Stimulated activated naive CD8-positive, alpha-beta T cell treated with anti-CD3 and anti-CD28 coated beads, Interleukin-15, Interleukin-2, amounts not matched to agents 100 ng/mL and 50 ng/mL, for 24 hours (primary cell): ENCODE results near the gene IER5L.
"Not testable (repeated sequence)": the region's sequence is repeated elsewhere in the genome, so short reads cannot be mapped to it uniquely, and the experiment has no call there.

ENCODE experiments used
- H3K27ac Mint-ChIP-seq: one replicate; pipeline ENCODE4 v1.8.0; 2021; ENCODE audit warnings: mild to moderate bottlenecking, mixed read lengths
- H3K27me3 Mint-ChIP-seq: one replicate; pipeline ENCODE4 v1.8.0; 2021; ENCODE audit warnings: mixed read lengths
- H3K36me3 Mint-ChIP-seq: one replicate; pipeline ENCODE4 v1.8.0; 2021; ENCODE audit warnings: low read depth, mixed read lengths
- H3K4me1 Mint-ChIP-seq: one replicate; pipeline ENCODE4 v1.8.0; 2021; ENCODE audit warnings: low read depth, mixed read lengths
- H3K4me3 Mint-ChIP-seq: one replicate; pipeline ENCODE4 v1.8.0; 2021; ENCODE audit warnings: mild to moderate bottlenecking, mixed read lengths
- H3K9me3 Mint-ChIP-seq: one replicate; pipeline ENCODE4 v1.8.0; 2021; ENCODE audit warnings: mixed read lengths

Gene IER5L

GRCh38 chr9:129195606-129196005 lies 17.5 kb upstream of the IER5L start:
- Mint-ChIP-seq H3K36me3 (no peaks in the 10 kb centered on the region), H3K4me3 (no peak overlapping the region), H3K9me3 (no peaks in the 10 kb centered on the region), H3K4me1 (peaks cover 4% of the 10 kb centered on the region), H3K27me3 (peaks cover 3% of the 10 kb centered on the region), H3K27ac (no peak overlapping the region)

GRCh38 chr9:129194221-129194620 lies 16.2 kb upstream of the IER5L start:
- peaks cover 3% of the 10 kb centered on the region for H3K27me3 Mint-ChIP-seq
- H3K4me1 Mint-ChIP-seq: peaks cover 4% of the 10 kb centered on the region
- H3K9me3 Mint-ChIP-seq: no peaks in the 10 kb centered on the region
- no peak overlapping the region for H3K27ac Mint-ChIP-seq
- no peak overlapping the region for H3K4me3 Mint-ChIP-seq
- no peaks in the 10 kb centered on the region for H3K36me3 Mint-ChIP-seq

- Mint-ChIP-seq H3K27me3 (peaks cover 3% of the 10 kb centered on the region), H3K36me3 (no peaks in the 10 kb centered on the region), H3K27ac (no peak overlapping the region), H3K9me3 (no peaks in the 10 kb centered on the region), H3K4me1 (peaks cover 3% of the 10 kb centered on the region), H3K4me3 (no peak overlapping the region)
These were observed 15.6 kb upstream of the IER5L start for GRCh38 chr9:129193655-129194054.

GRCh38 chr9:129191234-129191633 lies 13.2 kb upstream of the IER5L start:
- H3K4me1 Mint-ChIP-seq: no peaks in the 10 kb centered on the region
- no peaks in the 10 kb centered on the region for H3K9me3 Mint-ChIP-seq
- H3K36me3 Mint-ChIP-seq: no peaks in the 10 kb centered on the region
- no peak overlapping the region for H3K4me3 Mint-ChIP-seq
- no peaks in the 10 kb centered on the region for H3K27me3 Mint-ChIP-seq
- H3K27ac Mint-ChIP-seq: no peak overlapping the region

- not testable (repeated sequence) for H3K27me3 Mint-ChIP-seq, H3K4me3 Mint-ChIP-seq, H3K27ac Mint-ChIP-seq, H3K36me3 Mint-ChIP-seq, H3K9me3 Mint-ChIP-seq, H3K4me1 Mint-ChIP-seq
These were observed 11.9 kb upstream of the IER5L start for GRCh38 chr9:129189971-129190370.

GRCh38 chr9:129187042-129187441 lies 9.0 kb upstream of the IER5L start:
- H3K27ac Mint-ChIP-seq: no peak overlapping the region
- no peaks in the 10 kb centered on the region for H3K9me3 Mint-ChIP-seq
- H3K36me3 Mint-ChIP-seq: no peaks in the 10 kb centered on the region
- H3K27me3 Mint-ChIP-seq: no peaks in the 10 kb centered on the region
- H3K4me3 Mint-ChIP-seq: no peak overlapping the region
- peaks cover 3% of the 10 kb centered on the region for H3K4me1 Mint-ChIP-seq

GRCh38 chr9:129185991-129186390 lies 7.9 kb upstream of the IER5L start:
- Mint-ChIP-seq H3K4me3 (no peak overlapping the region), H3K27ac (no peak overlapping the region), H3K27me3 (peaks cover 4% of the 10 kb centered on the region), H3K4me1 (peaks cover 3% of the 10 kb centered on the region), H3K36me3 (no peaks in the 10 kb centered on the region), H3K9me3 (no peaks in the 10 kb centered on the region)

- Mint-ChIP-seq H3K4me3 (no peak overlapping the region), H3K36me3 (no peaks in the 10 kb centered on the region), H3K4me1 (peaks cover 3% of the 10 kb centered on the region), H3K9me3 (no peaks in the 10 kb centered on the region), H3K27ac (no peak overlapping the region), H3K27me3 (peaks cover 4% of the 10 kb centered on the region)
These were observed 7.3 kb upstream of the IER5L start for GRCh38 chr9:129185402-129185801.

- Mint-ChIP-seq H3K9me3 (no peaks in the 10 kb centered on the region), H3K4me1 (peaks cover 3% of the 10 kb centered on the region), H3K27me3 (peaks cover 4% of the 10 kb centered on the region), H3K36me3 (no peaks in the 10 kb centered on the region), H3K4me3 (no peak overlapping the region), H3K27ac (no peak overlapping the region)
These were observed 6.6 kb upstream of the IER5L start for GRCh38 chr9:129184596-129185122.

GRCh38 chr9:129184219-129184524 lies 6.1 kb upstream of the IER5L start:
- Mint-ChIP-seq H3K27me3 (peaks cover 4% of the 10 kb centered on the region), H3K9me3 (no peaks in the 10 kb centered on the region), H3K4me1 (peaks cover 3% of the 10 kb centered on the region), H3K36me3 (no peaks in the 10 kb centered on the region), H3K27ac (no peak overlapping the region), H3K4me3 (no peak overlapping the region)

GRCh38 chr9:129183495-129184218 lies 5.6 kb upstream of the IER5L start:
- Mint-ChIP-seq H3K4me3 (no peak overlapping the region), H3K27ac (no peak overlapping the region), H3K9me3 (no peaks in the 10 kb centered on the region), H3K36me3 (no peaks in the 10 kb centered on the region), H3K4me1 (peaks cover 6% of the 10 kb centered on the region), H3K27me3 (peaks cover 7% of the 10 kb centered on the region)

GRCh38 chr9:129182625-129183494 lies 4.8 kb upstream of the IER5L start:
- H3K36me3 Mint-ChIP-seq: no peaks in the 10 kb centered on the region
- peaks cover 6% of the 10 kb centered on the region for H3K4me1 Mint-ChIP-seq
- H3K27me3 Mint-ChIP-seq: peaks cover 7% of the 10 kb centered on the region

GRCh38 chr9:129182122-129182521 lies 4.1 kb upstream of the IER5L start:
- peaks cover 7% of the 10 kb centered on the region for H3K27me3 Mint-ChIP-seq
- H3K9me3 Mint-ChIP-seq: no peaks in the 10 kb centered on the region
- no peaks in the 10 kb centered on the region for H3K36me3 Mint-ChIP-seq
- no peak overlapping the region for H3K27ac Mint-ChIP-seq
- peaks cover 6% of the 10 kb centered on the region for H3K4me1 Mint-ChIP-seq
- H3K4me3 Mint-ChIP-seq: no peak overlapping the region

More at GRCh38 chr9:129182625-129183494, 4.8 kb upstream of the IER5L start:
- no peaks in the 10 kb centered on the region for H3K9me3 Mint-ChIP-seq
- H3K4me3 Mint-ChIP-seq: no peak overlapping the region
- H3K27ac Mint-ChIP-seq: no peak overlapping the region

- no peak overlapping the region for H3K27ac Mint-ChIP-seq
- peaks cover 6% of the 10 kb centered on the region for H3K4me1 Mint-ChIP-seq
- H3K4me3 Mint-ChIP-seq: no peak overlapping the region
- no peaks in the 10 kb centered on the region for H3K9me3 Mint-ChIP-seq
- no peaks in the 10 kb centered on the region for H3K36me3 Mint-ChIP-seq
- peaks cover 7% of the 10 kb centered on the region for H3K27me3 Mint-ChIP-seq
These were observed 3.2 kb upstream of the IER5L start for GRCh38 chr9:129181246-129181645.

GRCh38 chr9:129178568-129179382 lies 714 bp upstream of the IER5L start:
- Mint-ChIP-seq H3K4me3 (peak overlapping the region; percentile 26), H3K36me3 (no peaks in the 10 kb centered on the region), H3K4me1 (peaks cover 13% of the 10 kb centered on the region), H3K9me3 (no peaks in the 10 kb centered on the region), H3K27ac (no peak overlapping the region), H3K27me3 (peaks cover 7% of the 10 kb centered on the region)
